Keratinocyte (primary cell): Measurements from ENCODE around the gene UQCRC1. TPM values are rescaled to one million over a fixed set of nuclear protein-coding genes. Genes with fewer than 3 reads are reported as not detected.

Source experiments
- DNase-seq: peaks from one replicate; pipeline ENCODE4 v3.0.0-alpha.2; 2011; ENCODE audit warnings: low read depth, missing footprints, low spot score
- FAIRE-seq: peaks from 2 replicates; lab custom pipeline; 2011; peaks lifted over from hg19 to GRCh38; lab: Jason Lieb, UNC
- H2AFZ ChIP-seq: 2 replicates; pipeline ENCODE4 v1.6.0; 2012; ENCODE audit warnings: low read length, control low read depth, inconsistent platforms; ENCODE audit not compliant: control insufficient read depth
- H3K27ac ChIP-seq: 2 replicates; pipeline ENCODE4 v1.5.1; 2011; ENCODE audit warnings: low read length; ENCODE audit not compliant: control insufficient read depth, insufficient read depth
- H3K27me3 ChIP-seq: 3 replicates; pipeline ENCODE4 v1.6.0; 2011; ENCODE audit warnings: low read length; ENCODE audit not compliant: control insufficient read depth, insufficient read depth; ENCODE audit errors: extremely low read depth
- H3K36me3 ChIP-seq, 2 experiments: 2 replicates in 1 of 2; 3 replicates in 1 of 2; pipeline ENCODE4 v1.5.1; 2011; ENCODE audit warnings: low read length in 2 of 2, mild to moderate bottlenecking in 1 of 2; ENCODE audit not compliant: control insufficient read depth in 2 of 2, insufficient read depth in 2 of 2; ENCODE audit errors: extremely low read depth in 1 of 2
- H3K4me1 ChIP-seq: 3 replicates; pipeline ENCODE4 v1.5.1; 2011; ENCODE audit warnings: low read length; ENCODE audit not compliant: control insufficient read depth, insufficient read depth; ENCODE audit errors: extremely low read depth
- H3K4me2 ChIP-seq: 3 replicates; pipeline ENCODE4 v1.6.0; 2011; ENCODE audit warnings: low read depth, low read length; ENCODE audit not compliant: control insufficient read depth, insufficient read depth; ENCODE audit errors: extremely low read depth
- H3K4me3 ChIP-seq, 3 experiments: fragments of 200-600 bp in 1 of 3; sonication (generic) in 1 of 3; 2 replicates in 2 of 3; 3 replicates in 1 of 3; pipeline ENCODE4 v1.5.1; 2011 to 2016; ENCODE audit warnings: low read length in 3 of 3, mild to moderate bottlenecking in 3 of 3, control low read depth in 2 of 3, inconsistent platforms in 1 of 3, low read depth in 1 of 3, mixed read lengths in 1 of 3, mixed run types in 1 of 3, moderate library complexity in 1 of 3; ENCODE audit not compliant: control insufficient read depth in 2 of 3, insufficient read depth in 2 of 3; ENCODE audit errors: extremely low read depth in 1 of 3
- H3K79me2 ChIP-seq: 2 replicates; pipeline ENCODE4 v1.6.0; 2012; ENCODE audit warnings: low read length; ENCODE audit not compliant: control insufficient read depth, insufficient read depth
- H3K9ac ChIP-seq: 3 replicates; pipeline ENCODE4 v1.6.0; 2011; ENCODE audit warnings: low read length; ENCODE audit not compliant: control insufficient read depth, insufficient read depth; ENCODE audit errors: extremely low read depth
- H3K9me1 ChIP-seq: 3 replicates; pipeline ENCODE4 v1.6.0; 2011; ENCODE audit warnings: low read length; ENCODE audit not compliant: control insufficient read depth, insufficient read depth; ENCODE audit errors: extremely low read depth
- H3K9me3 ChIP-seq: 2 replicates; pipeline ENCODE4 v1.5.1; 2012; ENCODE audit warnings: low read depth, low read length; ENCODE audit not compliant: control insufficient read depth
- H4K20me1 ChIP-seq: 3 replicates; pipeline ENCODE4 v1.6.0; 2011; ENCODE audit warnings: low read length; ENCODE audit not compliant: control insufficient read depth, insufficient read depth; ENCODE audit errors: extremely low read depth
- EZH2 ChIP-seq: IDR thresholded peaks from one replicate; pipeline ENCODE4 v1.6.1; 2012; ENCODE audit warnings: inconsistent platforms, mild to moderate bottlenecking, low read length, moderate library complexity
- dilution Hi-C: fragments of 300-500 bp; cut with MboI; formaldehyde crosslinking; loops from one replicate; pipeline ENCODE4 v1.7.0; 2020; ENCODE audit warnings: low sequenced_read_pairs; ENCODE audit not compliant: extremely low pct_ligation_motif_present
- polyA plus RNA-seq, 5 experiments: library from polyadenylated mRNA; depleted of rRNA in 3 of 5; stranded (reverse) in 3 of 5; stranded (forward) in 1 of 5; unstranded in 1 of 5; fragments of >200 nt; gene quantifications; 1 replicate in 1 of 5; 2 replicates in 3 of 5; 3 replicates in 1 of 5; pipeline versions ENCODE4 v1.2.1 to v1.2.3, GENCODE V29; 2011 to 2012; ENCODE audit warnings: missing spikeins in 2 of 5, low read depth in 1 of 5, low replicate concordance in 1 of 5
- TF ChIP-seq, protein P1 (sequence below), 3 experiments: IDR thresholded peaks in 1 of 3; conservative IDR thresholded peaks in 1 of 3; optimal IDR thresholded peaks in 1 of 3; 2 replicates in 2 of 3; 3 replicates in 1 of 3; pipeline versions ENCODE3 to v1.5.1; 2011; ENCODE audit warnings: low read length in 3 of 3, mild to moderate bottlenecking in 3 of 3, moderate library complexity in 2 of 3, control low read depth in 1 of 3, inconsistent platforms in 1 of 3; ENCODE audit not compliant: insufficient read depth in 2 of 3; ENCODE audit errors: extremely low read depth in 1 of 3

UQCRC1 gene
- polyA plus RNA-seq, 1 donor (not counting 4 experiments of a cell fraction or from before 2014, with no cell fraction given): 440 TPM

GRCh38 chr3:48594417-48595049, 14.9 kb downstream of the UQCRC1 start:
- DNase-seq (no peak), FAIRE-seq (no peak)
- Histone ChIP-seq H3K9me3 (no peaks in the 10 kb centered on the region), H3K27me3 (no peaks in the 10 kb centered on the region), H3K79me2 (peaks cover 55% of the 10 kb centered on the region), H3K4me2 (peak overlapping the region; percentile 98), H3K9ac (peak overlapping the region; percentile 93), H3K36me3 (peaks cover 23 to 54% of the 10 kb centered on the region in 2 experiments), H2AFZ (no peak overlapping the region), H3K9me1 (peaks cover 2% of the 10 kb centered on the region), H4K20me1 (peaks cover 16% of the 10 kb centered on the region), H3K4me1 (peaks cover 73% of the 10 kb centered on the region), H3K4me3 (peak overlapping the region; percentile 60 to 95 (median 91)), H3K27ac (peak overlapping the region; percentile 98)
- dilution Hi-C loops: no loop called here
- no peak for TF ChIP-seq EZH2
- TF ChIP-seq, protein P1, sequence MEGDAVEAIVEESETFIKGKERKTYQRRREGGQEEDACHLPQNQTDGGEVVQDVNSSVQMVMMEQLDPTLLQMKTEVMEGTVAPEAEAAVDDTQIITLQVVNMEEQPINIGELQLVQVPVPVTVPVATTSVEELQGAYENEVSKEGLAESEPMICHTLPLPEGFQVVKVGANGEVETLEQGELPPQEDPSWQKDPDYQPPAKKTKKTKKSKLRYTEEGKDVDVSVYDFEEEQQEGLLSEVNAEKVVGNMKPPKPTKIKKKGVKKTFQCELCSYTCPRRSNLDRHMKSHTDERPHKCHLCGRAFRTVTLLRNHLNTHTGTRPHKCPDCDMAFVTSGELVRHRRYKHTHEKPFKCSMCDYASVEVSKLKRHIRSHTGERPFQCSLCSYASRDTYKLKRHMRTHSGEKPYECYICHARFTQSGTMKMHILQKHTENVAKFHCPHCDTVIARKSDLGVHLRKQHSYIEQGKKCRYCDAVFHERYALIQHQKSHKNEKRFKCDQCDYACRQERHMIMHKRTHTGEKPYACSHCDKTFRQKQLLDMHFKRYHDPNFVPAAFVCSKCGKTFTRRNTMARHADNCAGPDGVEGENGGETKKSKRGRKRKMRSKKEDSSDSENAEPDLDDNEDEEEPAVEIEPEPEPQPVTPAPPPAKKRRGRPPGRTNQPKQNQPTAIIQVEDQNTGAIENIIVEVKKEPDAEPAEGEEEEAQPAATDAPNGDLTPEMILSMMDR (optimal IDR thresholded peaks at IDR 0.05 in 1 of 3, IDR thresholded peaks at IDR 0.05 in 1 of 3, conservative IDR thresholded peaks at IDR 0.05 in 1 of 3; ENCODE audit: extremely low read depth in 1 of 3, insufficient read depth in 2 of 3, low read length in 3 of 3): no peak

GRCh38 chr3:48593337-48593736, 16.1 kb downstream of the UQCRC1 start:
- no peaks in the 10 kb centered on the region for H3K9me3 ChIP-seq
- peak overlapping the region; percentile 93 for H3K9ac ChIP-seq
- peaks cover 61% of the 10 kb centered on the region for H3K4me1 ChIP-seq

More at GRCh38 chr3:48593337-48593736, 16.1 kb downstream of the UQCRC1 start:
- no peak overlapping the region for H2AFZ ChIP-seq
- DNase-seq (no peak), FAIRE-seq (no peak)
- dilution Hi-C loops: no loop called here
- H3K79me2 ChIP-seq: peaks cover 67% of the 10 kb centered on the region
- peak overlapping the region; percentile 60 to 95 (median 91) for H3K4me3 ChIP-seq
- peaks cover 2% of the 10 kb centered on the region for H3K9me1 ChIP-seq
- H3K27me3 ChIP-seq: no peaks in the 10 kb centered on the region
- H3K4me2 ChIP-seq: peak overlapping the region; percentile 98
- peaks cover 33 to 62% of the 10 kb centered on the region in 2 experiments for H3K36me3 ChIP-seq
- peak overlapping the region; percentile 13 for H3K27ac ChIP-seq
- H4K20me1 ChIP-seq: peaks cover 20% of the 10 kb centered on the region
- no peak for TF ChIP-seq EZH2
- TF ChIP-seq, protein P1 (optimal IDR thresholded peaks at IDR 0.05 in 1 of 3, IDR thresholded peaks at IDR 0.05 in 1 of 3, conservative IDR thresholded peaks at IDR 0.05 in 1 of 3; ENCODE audit: extremely low read depth in 1 of 3, insufficient read depth in 2 of 3, low read length in 3 of 3): no peak
